ENCODE data around the gene EIF6.

The EIF6 gene

DNA sequence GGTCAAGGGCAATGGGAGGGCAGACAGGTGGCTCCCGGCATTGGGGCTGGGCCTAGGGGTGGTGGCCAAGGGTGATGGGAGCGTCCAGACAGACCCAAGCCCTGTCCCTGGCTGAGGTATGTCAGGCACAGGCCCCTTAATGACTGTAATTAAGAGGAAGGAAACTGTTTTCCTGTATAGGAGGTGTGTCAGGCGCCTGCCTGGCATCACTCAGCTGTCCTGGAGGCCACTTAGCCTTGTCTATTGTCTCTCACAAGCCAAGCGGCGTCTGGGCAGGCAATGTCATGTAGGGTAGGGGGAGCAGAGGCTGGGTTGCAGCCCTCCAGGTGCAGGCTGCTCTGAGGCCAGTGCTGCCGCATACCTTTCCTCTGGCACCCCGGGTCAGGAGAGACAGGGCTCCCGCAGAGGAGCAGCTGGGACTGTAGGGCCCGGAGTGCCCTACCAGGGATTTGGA, 11.6 kb upstream of the EIF6 start:
- in situ Hi-C loops (cut with MboI; ENCODE audit: low sequenced_read_pairs) = no loop called here

DNA sequence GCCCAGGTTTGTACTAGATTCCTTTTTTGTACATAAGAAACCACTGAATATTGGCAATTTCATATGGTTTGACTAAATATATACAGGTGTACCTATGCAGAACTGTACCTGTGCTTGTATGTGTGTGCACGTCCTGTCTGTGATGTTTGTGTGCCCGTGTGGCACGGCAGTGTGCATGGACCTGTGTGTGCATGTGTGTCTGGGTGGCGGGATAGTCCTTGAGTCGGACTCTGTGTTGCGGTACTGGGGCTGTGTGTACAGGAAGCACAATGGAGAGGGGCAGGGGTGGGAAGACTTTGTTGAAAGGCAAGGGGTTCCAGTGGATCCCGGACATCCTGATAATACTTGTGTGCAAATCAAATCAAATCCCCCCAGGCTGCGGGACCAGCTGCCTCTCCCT, 11.1 kb upstream of the EIF6 start:
- in situ Hi-C loops (cut with MboI; ENCODE audit: low sequenced_read_pairs) = no loop called here

DNA sequence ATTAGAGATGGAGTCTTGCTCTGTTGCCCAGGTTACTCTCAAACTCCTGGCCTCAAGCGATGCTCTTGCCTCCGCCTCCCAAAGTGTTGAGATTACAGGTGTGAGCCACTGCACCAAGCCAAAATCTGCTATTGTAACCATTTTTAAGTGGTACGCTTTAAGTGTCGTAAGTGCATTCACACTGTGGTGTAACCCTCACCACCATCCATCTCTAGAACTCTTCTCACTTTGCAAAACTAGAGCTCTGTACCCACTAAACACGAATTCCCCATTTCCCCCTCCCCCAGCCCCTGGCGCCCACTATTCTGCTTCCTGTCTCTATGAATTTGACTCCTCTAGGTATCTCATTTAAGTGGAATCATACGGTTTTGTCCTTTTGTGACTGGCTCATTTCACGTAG, 10.5 kb upstream of the EIF6 start:
- in situ Hi-C loops (cut with MboI; ENCODE audit: low sequenced_read_pairs) = no loop called here

DNA sequence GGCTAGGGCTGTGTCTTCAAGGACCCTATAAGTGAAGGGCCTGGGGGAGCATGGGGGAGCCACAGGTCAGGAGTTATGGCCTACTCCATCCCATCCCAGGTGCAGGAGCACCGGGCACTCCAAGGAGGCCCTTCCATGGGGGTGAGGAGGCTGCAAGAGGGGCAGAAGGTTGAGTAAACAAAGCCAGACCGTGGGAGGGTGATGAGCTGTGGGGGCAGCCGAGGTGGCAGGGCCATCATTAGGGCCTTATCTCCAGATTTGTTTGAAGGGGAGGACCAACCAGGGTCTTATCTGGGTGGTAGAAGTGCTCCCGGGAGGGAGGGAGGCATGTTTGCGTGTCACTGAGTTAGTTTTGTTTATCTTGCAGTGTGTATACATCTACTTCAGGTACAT, 9.7 kb upstream of the EIF6 start:
- in situ Hi-C loops (cut with MboI; ENCODE audit: low sequenced_read_pairs) = no loop called here

DNA sequence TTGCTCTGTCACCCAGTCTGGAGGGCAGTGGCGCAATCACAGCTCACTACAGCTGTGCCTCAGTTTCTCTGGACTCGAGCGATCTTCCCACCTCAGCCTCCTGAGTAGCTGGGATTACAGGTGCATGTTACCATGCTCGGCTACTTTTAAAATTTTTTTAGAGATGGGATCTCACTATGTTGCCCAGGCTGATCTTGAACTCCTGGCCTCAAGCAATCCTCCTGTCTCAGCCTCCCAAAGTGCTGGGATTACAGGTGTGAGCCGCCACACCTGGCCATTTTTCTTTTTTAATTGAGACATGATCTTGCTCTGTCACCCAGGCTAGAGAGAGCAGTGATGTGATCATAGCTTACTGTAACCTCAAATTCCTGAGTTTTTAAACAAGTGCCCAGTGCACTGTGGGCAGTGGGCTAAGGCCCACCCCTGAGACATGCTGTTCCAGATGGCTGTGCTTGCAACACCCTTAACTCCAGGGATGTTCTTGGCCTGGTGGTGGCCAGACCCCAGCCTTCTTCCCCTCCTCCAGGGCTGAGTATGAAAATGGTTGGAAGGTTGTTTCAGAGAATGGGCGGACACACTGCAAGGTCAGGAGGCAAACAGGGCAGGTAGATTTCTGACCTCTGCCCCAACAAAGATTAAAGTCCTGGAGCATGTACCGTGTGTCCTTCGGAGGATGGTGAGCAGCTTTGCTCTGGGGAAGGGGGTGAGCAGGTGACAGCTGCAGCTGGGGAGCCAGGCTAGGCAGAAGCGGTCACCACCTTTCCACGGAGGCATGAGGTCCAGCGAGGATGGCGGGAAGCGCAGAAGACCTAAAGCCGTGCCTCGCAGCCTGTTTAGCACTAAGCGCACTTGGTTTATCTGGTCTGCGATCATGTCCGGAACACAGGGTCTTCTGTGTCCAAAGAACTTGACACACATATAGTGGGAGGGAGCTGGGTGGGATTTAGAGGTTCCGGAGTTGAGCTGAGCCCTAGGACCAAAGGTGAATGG, 9.0 kb upstream of the EIF6 start:
- in situ Hi-C loops (cut with MboI; ENCODE audit: low sequenced_read_pairs) = no loop called here

DNA sequence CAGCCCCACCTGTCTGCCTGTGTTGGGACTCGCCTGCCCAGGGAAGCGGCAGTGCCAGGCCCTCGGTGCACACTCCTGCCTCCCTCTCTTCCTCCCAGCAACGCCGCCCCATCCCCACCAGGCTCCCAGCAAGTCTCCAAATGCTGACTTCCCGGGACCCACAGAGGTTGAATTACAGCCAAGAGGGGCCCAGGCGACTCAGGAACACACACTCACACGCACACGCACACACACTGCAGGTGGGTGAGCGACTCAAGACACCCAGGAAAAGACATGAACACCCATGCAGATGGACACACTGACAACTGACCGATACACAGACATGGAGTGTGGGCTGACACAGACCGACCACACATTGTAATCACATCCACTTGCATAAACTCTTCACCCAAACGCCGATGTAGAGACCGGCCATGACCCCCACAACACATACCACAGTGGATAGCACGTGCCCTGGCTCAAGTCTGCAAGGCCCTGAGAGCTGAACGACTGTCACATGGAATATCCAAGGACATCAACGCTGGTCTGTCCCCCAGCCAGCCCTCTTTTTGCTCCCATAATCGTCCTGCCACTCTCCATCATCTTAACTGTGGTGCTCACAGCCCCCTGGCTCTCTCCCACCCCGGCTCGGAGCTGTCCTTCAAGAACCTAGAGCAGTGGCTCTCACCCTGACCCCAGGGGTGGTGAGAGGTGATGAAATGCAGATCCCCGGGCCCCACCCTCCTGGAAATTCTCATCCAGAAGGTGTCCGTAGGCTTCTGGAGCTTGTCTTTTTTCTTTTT, 8.1 kb upstream of the EIF6 start:
- in situ Hi-C loops (cut with MboI; ENCODE audit: low sequenced_read_pairs) = no loop called here

DNA sequence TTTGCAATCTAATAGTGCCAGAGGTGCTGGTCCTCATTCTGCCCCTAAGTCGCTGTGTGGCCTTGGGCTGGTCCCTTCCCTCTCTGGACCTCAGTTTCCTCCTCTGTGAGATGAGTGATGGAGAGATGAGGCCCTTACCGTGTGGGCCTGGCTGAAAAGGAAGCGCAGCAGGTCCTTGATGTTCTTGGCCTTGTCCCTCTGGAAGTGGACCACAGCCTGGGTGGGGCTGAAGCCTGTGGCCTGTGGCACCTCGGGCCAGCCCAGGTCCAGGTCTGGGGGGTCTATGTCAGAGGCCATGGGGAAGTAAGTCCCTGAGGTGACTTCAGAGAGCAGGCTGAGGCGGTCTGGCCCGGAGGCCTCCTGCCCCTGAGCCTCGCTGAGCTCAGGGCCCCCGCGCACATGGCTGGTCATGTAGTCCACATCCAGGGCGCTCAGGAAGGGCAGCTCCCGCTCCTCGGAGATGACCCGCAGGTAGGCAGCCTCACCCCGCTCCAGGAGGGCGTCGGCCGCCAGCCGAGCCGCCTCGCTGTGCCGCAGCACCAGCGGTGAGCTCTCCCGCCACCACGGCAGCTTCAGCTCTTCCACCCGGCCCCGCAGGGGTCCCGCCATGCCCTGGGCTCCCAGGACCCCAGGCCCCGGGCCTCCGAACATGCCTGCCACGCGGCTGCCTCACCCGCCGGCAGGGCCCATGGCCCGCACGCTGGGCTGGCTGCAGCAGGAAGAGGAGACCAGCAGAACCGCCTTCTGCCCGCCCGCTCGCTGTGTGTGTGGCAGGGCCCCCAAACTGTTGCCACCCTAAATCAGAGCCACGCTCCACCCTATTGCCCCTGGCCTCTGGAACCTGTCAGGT, 7.3 kb upstream of the EIF6 start, which contains the start of gene FAM83C:
Gene FAM83C, minus strand, starts transcription at position 772 of the 850 bp plus-strand sequence. Its CDS starts 121 bp downstream, at position 651.
- in situ Hi-C loops (cut with MboI; ENCODE audit: low sequenced_read_pairs) = no loop called here

DNA sequence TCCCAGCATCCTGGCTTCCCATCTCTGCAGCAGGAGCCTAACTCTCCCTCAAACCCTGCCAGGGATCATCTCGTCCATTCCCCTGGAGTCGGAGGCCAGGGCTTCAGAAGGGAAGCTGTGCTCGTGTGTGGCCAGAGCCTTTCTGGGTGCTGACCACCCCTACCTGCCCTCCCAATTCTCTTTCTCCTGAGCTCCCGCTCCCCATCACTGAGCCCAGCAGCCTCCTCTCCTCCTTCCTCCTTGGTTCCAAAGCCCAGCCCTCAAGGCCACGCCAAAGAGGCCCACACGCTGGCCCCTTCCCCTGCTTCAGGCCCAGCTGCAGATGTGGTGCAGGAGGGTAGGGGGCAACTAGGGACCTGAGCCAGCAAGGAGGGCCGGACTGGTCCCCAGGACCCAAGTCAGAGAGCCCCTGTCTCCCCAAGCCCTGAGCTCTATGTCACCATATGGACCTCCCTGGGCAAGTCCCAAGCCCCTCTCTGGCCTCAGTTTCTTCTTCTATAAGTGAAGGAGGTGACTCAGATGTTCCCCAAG, 6.4 kb upstream of the EIF6 start:
- in situ Hi-C loops (cut with MboI; ENCODE audit: low sequenced_read_pairs) = no loop called here

DNA sequence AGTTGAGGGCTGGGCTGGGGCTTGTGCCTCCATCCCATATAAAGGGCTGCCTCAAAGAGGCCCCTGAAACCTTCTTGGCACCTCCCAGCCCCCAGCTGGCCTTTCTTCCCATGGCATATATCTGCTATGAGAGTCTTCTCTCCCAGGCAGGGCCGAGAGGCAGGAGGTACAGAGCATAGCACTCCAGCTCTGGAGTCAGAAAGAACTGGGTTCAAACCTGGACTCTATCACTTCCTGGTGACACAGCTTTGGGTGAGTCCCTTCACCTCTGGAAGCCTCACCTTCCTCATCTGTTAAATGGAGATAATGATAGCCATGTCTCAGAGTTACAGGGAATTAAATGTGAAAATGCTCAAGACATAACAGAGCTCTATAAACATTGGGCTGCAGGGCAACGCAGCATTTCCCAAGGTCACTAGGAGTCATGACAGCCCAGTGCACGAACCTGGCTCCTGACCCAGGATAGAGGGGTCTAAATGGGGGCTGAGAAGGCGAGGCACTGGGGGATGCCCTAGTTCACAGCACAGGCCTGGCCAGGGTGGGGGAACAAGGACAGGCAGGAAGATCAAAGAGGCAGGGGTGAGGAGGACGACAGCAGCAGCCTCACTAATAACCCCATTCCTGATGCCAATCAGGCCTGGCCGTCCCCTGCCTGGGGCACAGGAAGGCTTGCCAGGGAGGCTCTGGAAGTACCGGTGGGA, 5.8 kb upstream of the EIF6 start:
- in situ Hi-C loops (cut with MboI; ENCODE audit: low sequenced_read_pairs) = no loop called here

DNA sequence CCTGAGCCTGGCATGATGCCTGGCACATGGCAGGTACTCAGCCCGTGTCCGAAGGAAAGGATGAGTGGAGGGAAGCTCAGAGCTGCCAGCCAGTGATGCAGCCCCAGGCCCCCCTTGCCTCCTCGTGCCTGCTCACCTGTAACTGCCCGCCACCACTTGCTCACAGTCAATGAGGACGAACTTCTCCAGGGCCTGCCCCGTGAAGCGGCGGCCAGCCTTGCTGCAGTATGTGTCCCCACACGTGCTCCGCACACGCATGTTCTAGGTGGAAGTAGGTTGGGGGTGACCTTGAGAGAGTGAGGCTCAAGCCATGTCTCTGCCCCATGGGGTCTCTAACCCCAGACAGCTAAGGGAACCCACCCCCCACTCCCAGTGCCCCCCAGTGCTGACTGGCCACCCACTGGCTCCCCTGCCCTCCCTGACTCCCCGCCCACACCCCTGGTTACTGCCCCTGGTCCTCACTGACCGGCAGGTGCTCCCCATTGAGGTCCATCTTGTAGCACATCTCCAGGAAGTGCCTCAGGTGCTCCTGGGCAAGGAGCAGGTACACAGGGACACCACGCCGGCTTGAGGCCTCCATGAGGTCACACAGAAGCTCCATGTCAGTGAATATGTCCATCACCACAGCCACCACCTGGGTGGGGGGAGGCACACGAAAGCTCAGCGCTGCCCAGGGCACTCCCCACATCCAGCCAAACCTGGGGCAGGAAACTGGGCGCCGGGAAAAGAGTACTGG, 3.9 kb upstream of the EIF6 start:
- in situ Hi-C loops (cut with MboI; ENCODE audit: low sequenced_read_pairs) = no loop called here

DNA sequence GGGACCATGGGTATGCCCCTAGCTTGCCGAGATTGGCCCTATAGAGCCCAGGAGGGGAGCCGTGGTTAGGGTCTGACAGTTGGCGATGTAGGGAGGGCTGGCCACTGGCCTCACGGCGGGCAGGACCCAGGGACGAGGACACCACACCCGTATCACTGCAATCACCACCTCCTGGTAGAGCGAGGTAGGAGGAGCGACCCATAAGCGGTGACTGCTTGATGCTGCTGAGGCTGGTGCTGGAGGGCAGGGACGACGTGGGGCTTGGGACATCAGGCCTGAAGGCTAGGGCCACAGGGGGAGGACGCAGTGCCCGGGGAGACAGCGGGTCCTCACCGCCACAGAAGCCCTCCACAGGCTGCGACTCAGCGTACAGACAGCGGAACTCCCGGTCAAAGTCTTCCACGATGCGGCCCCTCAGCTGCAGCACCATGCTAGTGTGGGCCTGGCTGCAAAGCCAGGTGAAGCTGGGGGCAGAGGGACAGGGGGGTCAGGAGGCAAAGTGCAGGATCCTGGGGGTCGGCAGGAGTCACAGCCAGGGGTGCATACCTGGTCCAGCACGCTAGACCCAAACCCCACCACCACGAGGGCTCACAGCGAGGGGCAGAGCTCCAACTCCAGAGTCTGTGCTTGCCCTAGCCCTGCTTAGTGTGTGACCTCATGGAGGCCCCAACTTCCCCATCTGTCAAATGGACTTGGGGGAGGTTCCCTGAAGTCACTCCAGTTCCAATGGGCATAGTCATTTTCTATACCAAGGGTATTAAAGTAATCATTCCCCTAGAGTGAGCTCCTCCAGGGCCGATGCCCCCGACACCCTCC, 3.1 kb upstream of the EIF6 start:
- in situ Hi-C loops (cut with MboI; ENCODE audit: low sequenced_read_pairs) = no loop called here

DNA sequence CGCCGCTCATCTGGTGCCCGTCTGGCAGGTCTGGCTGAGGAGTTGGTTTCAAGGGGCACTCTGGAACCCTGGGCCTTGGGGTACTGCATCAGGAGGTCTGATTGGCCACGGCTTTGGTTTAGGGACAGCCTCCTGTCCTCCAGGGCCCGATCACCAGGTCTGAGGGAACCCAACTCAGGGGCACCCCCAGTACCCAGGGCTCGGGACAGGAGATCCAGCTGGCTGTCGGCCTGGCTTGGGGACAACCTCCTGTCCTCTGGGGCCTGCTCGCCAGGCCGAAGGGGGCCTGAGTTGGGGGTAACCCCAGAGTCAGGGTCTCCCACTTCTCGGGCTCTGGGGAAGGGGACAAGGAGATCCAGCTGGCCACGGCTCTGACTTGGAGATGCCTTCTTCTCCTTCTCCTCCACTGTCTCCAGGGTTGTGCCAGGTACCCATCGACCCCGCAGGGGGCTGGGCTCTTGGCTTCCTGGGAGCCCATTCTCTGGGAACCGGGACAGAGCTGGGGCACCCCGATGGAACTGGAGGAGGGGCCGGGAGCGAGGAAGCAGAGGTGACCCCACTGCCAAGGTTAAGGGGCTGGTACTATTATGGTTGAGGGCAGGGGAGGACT, 2.4 kb upstream of the EIF6 start:
- in situ Hi-C loops (cut with MboI; ENCODE audit: low sequenced_read_pairs) = no loop called here

DNA sequence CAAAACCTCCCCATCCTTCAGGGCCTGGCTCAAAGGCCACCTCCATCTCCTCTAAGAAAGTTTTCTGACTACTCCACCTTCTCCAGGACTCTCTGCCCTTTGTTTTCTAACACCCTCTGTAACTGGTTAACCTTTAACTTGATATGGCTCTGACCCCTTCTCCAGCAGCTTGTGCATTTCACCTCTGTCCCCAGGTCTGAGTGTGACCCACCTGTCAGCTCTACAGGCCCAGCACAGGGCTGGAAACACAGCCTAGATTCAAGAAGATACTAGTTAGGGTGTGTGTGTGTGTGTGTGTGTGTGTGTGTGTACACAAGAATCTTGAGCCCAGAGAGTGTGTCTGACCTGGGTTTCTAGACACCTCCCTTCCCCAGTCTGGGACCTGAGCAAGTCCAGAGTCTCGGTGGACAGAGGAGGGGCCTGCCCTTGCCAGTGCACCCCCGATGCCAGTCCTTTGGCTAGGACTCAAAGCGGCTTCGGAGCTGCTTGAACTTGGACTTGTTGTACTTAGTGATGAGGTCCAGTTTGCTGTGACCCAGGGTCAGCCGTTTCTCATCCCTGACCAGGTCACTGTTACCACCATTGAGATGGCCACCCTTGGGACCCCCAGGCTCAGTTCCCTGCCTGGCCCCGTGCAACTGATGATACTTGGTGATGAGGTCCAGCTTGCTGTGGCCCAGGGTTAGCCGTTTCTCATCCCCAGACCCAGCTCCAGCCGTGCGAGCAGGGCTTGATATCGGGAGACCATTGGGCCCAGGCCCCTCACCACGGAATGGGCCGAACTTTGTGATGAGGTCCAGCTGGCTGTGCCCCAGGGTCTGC, 1.7 kb upstream of the EIF6 start:
- in situ Hi-C loops (cut with MboI; ENCODE audit: low sequenced_read_pairs) = no loop called here

DNA sequence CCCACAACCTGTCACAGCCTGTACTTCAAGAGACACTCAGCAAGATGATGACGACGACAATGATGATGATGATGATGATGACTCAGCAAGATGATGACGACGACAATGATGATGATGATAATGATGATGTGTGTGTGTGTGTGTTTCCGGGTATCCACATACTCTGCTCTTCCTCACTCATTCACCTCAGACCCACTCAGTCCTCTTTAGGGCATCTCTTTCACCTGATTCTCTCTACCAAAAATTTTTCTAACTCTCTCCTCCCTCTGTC, 1.2 kb upstream of the EIF6 start:
- in situ Hi-C loops (cut with MboI; ENCODE audit: low sequenced_read_pairs) = no loop called here

DNA sequence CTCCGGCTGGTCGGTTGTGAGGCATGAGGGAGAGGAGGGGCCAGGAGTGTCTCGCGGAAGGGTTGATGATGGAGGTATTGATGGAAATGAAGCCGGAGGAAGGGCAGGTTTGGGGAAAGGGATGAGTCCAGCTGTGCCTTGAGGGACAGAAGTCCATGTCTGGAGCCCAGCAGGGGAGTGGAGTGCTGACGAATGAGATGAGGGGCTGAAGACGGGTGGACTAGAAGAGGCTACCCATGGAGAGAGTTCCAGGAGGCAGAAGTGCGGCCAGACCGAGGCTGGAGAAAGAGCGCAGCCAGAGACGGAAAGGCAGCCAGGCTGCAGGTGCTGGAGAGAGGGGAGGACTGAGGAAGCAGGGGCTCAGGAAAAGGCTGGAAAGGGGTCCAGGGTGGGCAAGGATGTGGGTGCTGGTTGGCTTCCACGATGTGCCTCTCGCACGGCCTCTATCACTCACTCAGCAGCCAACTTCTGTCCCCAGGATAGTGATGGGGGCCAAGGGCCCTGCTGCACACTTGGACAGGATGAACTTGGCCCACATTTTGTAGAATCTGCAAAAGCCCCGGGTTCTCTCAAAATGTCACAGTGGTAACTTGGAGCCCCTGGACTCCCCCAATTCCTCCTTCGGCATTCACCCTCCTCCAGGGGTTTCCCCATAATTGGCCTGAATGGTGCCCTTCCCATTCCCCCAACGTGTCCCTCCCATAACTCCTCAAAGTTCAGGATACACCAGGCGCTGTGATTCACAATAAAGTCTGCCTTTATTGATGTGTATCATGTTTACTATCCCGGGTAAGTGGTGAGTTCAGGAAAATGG, 627 bp upstream of the EIF6 start:
- in situ Hi-C loops (cut with MboI; ENCODE audit: low sequenced_read_pairs) = no loop called here

DNA sequence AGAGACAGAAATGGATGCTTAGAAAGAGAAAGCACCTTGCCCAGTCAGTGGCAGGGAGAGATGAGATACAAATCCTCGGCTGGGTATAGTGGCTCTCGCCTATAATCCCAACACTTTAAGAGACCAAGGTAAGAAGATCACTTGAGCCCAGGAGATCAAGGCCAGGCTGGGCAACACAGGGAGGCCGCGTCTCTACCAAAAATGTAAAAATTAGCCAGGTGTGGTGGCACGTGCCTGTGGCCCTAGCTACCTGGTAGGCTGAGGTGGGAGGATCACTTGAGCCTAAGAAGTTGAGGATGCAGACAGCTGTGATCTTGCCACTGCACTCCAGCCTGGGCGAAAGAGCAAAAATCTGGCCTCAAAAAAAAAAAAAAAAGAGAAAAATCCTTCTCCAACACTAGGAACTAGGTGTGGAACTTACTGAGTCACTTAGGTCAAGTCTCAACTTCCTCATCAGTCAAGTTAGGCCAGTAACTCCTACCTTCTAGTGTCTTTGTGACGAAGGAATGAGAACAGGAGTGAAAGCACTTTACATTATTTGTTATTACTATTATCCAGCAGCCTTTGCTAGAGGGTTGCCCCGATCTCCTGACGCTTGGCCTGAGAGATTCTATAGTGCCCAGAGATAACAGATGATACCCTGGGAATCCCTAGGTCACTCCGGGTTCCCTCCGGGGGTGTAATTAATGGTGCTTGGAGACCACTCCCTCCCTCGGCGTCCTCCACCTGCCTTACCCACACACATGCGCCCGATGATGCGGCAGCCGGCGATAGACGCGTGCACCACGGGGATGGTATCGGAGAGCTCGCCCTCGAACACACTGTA, 918 bp downstream of the EIF6 start:
- in situ Hi-C loops (cut with MboI; ENCODE audit: low sequenced_read_pairs) = no loop called here
